ENCODE data around the gene LIPG.
"Not testable (repeated sequence)": the region's sequence is repeated elsewhere in the genome, so short reads cannot be mapped to it uniquely, and the experiment has no call there.

Gene LIPG

GRCh38 chr18:49581371-49581770 lies 19.5 kb downstream of the LIPG start:
- H4K20me1 ChIP-seq (ENCODE audit: low read depth, low read length) = no peaks in the 10 kb centered on the region
- no peak overlapping the region for H2AFZ ChIP-seq (ENCODE audit: low read depth, low read length, severe bottlenecking)
- H3K36me3 ChIP-seq (ENCODE audit: low read length) = no peaks in the 10 kb centered on the region
- H3K4me2 ChIP-seq (ENCODE audit: low read depth, low read length, poor library complexity, severe bottlenecking) = no peak overlapping the region
- no peak overlapping the region for H3K27ac ChIP-seq (ENCODE audit: low read depth, low read length)
- TF ChIP-seq, protein P1, sequence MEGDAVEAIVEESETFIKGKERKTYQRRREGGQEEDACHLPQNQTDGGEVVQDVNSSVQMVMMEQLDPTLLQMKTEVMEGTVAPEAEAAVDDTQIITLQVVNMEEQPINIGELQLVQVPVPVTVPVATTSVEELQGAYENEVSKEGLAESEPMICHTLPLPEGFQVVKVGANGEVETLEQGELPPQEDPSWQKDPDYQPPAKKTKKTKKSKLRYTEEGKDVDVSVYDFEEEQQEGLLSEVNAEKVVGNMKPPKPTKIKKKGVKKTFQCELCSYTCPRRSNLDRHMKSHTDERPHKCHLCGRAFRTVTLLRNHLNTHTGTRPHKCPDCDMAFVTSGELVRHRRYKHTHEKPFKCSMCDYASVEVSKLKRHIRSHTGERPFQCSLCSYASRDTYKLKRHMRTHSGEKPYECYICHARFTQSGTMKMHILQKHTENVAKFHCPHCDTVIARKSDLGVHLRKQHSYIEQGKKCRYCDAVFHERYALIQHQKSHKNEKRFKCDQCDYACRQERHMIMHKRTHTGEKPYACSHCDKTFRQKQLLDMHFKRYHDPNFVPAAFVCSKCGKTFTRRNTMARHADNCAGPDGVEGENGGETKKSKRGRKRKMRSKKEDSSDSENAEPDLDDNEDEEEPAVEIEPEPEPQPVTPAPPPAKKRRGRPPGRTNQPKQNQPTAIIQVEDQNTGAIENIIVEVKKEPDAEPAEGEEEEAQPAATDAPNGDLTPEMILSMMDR (IDR thresholded peaks at IDR 0.05; ENCODE audit: insufficient read depth, low read length, poor library complexity, severe bottlenecking) = no peak
- no peak for TF ChIP-seq EZH2phosphoT487 (conservative IDR thresholded peaks at IDR 0.05; ENCODE audit: low read length)
- no peaks in the 10 kb centered on the region for H3K9me3 ChIP-seq (ENCODE audit: insufficient read depth, low read length)
- H3K79me2 ChIP-seq (ENCODE audit: insufficient read depth, low read length) = no peaks in the 10 kb centered on the region
- no peaks in the 10 kb centered on the region for H3K27me3 ChIP-seq (ENCODE audit: low read length)
- no peak overlapping the region for H3K9ac ChIP-seq (ENCODE audit: low read length)
- H3K4me3 ChIP-seq (ENCODE audit: insufficient read depth, low read length, poor library complexity, severe bottlenecking) = no peak overlapping the region
- no peaks in the 10 kb centered on the region for H3F3A ChIP-seq (ENCODE audit: insufficient read depth)
- H3K9me2 ChIP-seq (replicated peaks; ENCODE audit: insufficient read depth, low read length) = no peaks in the 10 kb centered on the region

GRCh38 chr18:49582579-49582978 lies 20.7 kb downstream of the LIPG start:
- no peak overlapping the region for H2AFZ ChIP-seq (ENCODE audit: low read depth, low read length, severe bottlenecking)
- TF ChIP-seq EZH2phosphoT487 (conservative IDR thresholded peaks at IDR 0.05; ENCODE audit: low read length) = no peak
- TF ChIP-seq, protein P1 (IDR thresholded peaks at IDR 0.05; ENCODE audit: insufficient read depth, low read length, poor library complexity, severe bottlenecking) = no peak

DNA sequence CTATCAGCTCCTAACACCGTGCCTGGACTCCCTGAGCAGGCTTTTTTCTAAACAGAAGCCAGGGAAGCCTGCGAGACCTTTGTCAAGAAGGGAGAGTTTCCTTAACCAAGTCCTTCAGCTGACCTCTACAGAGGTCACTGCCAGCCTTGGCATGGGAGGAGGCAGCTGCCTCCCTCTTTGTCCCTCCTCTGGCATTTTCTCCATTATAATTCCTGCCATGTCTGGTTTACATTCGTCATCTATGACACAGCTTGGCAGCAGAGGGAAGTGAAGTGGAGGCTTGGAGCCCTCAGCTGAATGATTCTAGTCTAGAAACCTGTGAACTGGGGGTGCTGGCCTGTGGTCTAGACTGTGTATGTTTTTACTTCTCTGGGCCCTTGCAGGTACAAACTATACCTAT lies 22.5 kb downstream of the LIPG start:
- Histone ChIP-seq H3K27ac (ENCODE audit: low read depth, low read length) (no peak overlapping the region), H3K9me3 (ENCODE audit: insufficient read depth, low read length) (no peaks in the 10 kb centered on the region), H3K9ac (ENCODE audit: low read length) (no peak overlapping the region), H4K20me1 (ENCODE audit: low read depth, low read length) (no peaks in the 10 kb centered on the region), H3K4me3 (ENCODE audit: insufficient read depth, low read length, poor library complexity, severe bottlenecking) (no peak overlapping the region), H3K9me2 (replicated peaks; ENCODE audit: insufficient read depth, low read length) (no peaks in the 10 kb centered on the region), H3K79me2 (ENCODE audit: insufficient read depth, low read length) (no peaks in the 10 kb centered on the region), H3F3A (ENCODE audit: insufficient read depth) (no peaks in the 10 kb centered on the region), H3K36me3 (ENCODE audit: low read length) (no peaks in the 10 kb centered on the region), H3K27me3 (ENCODE audit: low read length) (no peaks in the 10 kb centered on the region), H3K4me2 (ENCODE audit: low read depth, low read length, poor library complexity, severe bottlenecking) (no peak overlapping the region), H2AFZ (ENCODE audit: low read depth, low read length, severe bottlenecking) (no peak overlapping the region)
- TF ChIP-seq EZH2phosphoT487 (conservative IDR thresholded peaks at IDR 0.05; ENCODE audit: low read length) = no peak
- TF ChIP-seq, protein P1 (IDR thresholded peaks at IDR 0.05; ENCODE audit: insufficient read depth, low read length, poor library complexity, severe bottlenecking) = no peak

More at GRCh38 chr18:49582579-49582978, 20.7 kb downstream of the LIPG start:
- Histone ChIP-seq H3K27ac (ENCODE audit: low read depth, low read length) (no peak overlapping the region), H3F3A (ENCODE audit: insufficient read depth) (no peaks in the 10 kb centered on the region), H3K79me2 (ENCODE audit: insufficient read depth, low read length) (no peaks in the 10 kb centered on the region), H3K4me2 (ENCODE audit: low read depth, low read length, poor library complexity, severe bottlenecking) (no peak overlapping the region), H3K36me3 (ENCODE audit: low read length) (no peaks in the 10 kb centered on the region), H3K9me3 (ENCODE audit: insufficient read depth, low read length) (no peaks in the 10 kb centered on the region), H3K9ac (ENCODE audit: low read length) (no peak overlapping the region), H3K27me3 (ENCODE audit: low read length) (no peaks in the 10 kb centered on the region), H3K9me2 (replicated peaks; ENCODE audit: insufficient read depth, low read length) (no peaks in the 10 kb centered on the region), H4K20me1 (ENCODE audit: low read depth, low read length) (no peaks in the 10 kb centered on the region), H3K4me3 (ENCODE audit: insufficient read depth, low read length, poor library complexity, severe bottlenecking) (no peak overlapping the region)

GRCh38 chr18:49584951-49585350 lies 23.1 kb downstream of the LIPG start:
- not testable (repeated sequence) for H3K4me3 ChIP-seq (ENCODE audit: insufficient read depth, low read length, poor library complexity, severe bottlenecking); H3K79me2 ChIP-seq (ENCODE audit: insufficient read depth, low read length); H3K9me3 ChIP-seq (ENCODE audit: insufficient read depth, low read length); H3K4me2 ChIP-seq (ENCODE audit: low read depth, low read length, poor library complexity, severe bottlenecking); H3K9ac ChIP-seq (ENCODE audit: low read length); H3K36me3 ChIP-seq (ENCODE audit: low read length); H3K9me2 ChIP-seq (replicated peaks; ENCODE audit: insufficient read depth, low read length); H2AFZ ChIP-seq (ENCODE audit: low read depth, low read length, severe bottlenecking); H3K27me3 ChIP-seq (ENCODE audit: low read length); H3F3A ChIP-seq (ENCODE audit: insufficient read depth); H3K27ac ChIP-seq (ENCODE audit: low read depth, low read length); H4K20me1 ChIP-seq (ENCODE audit: low read depth, low read length)
